ENCODE measurements around the gene NPB.

Gene NPB

GRCh38 chr17:81927653-81928543 is 25.9 kb downstream of the NPB start, which contains the start of gene MAFG:
MAFG (minus strand) TSS chr17:81927735; CDS start chr17:81923185, 4,550 bp downstream.
- DNase-seq: peak; percentile 89 to 92

- DNase-seq: no peak
Observed at GRCh38 chr17:81928544-81929252, 26.7 kb downstream of the NPB start.

GRCh38 chr17:81929253-81930141 is 27.5 kb downstream of the NPB start:
- DNase-seq: no peak

GRCh38 chr17:81930142-81931125 is 28.4 kb downstream of the NPB start:
- DNase-seq: no peak

GRCh38 chr17:81931189-81931556 is 29.1 kb downstream of the NPB start:
- DNase-seq: no peak

- DNase-seq: no peak
Observed at GRCh38 chr17:81931557-81932332, 29.7 kb downstream of the NPB start.

- no peak for DNase-seq
Observed at GRCh38 chr17:81932333-81932983, 30.4 kb downstream of the NPB start.

GRCh38 chr17:81933178-81933699 is 31.2 kb downstream of the NPB start:
- DNase-seq: no peak

GRCh38 chr17:81934098-81934757 is 32.2 kb downstream of the NPB start:
- DNase-seq: no peak

GRCh38 chr17:81934850-81935708 is 33.0 kb downstream of the NPB start:
- no peak for DNase-seq

- DNase-seq: no peak
Observed at GRCh38 chr17:81935709-81936084, 33.7 kb downstream of the NPB start.

GRCh38 chr17:81939218-81939617 is 37.2 kb downstream of the NPB start:
- DNase-seq: no peak

- no peak for DNase-seq
Observed at GRCh38 chr17:81939881-81940385, 37.9 kb downstream of the NPB start.

GRCh38 chr17:81940538-81941483 is 38.8 kb downstream of the NPB start:
- DNase-seq: no peak

GRCh38 chr17:81941484-81942166 is 39.6 kb downstream of the NPB start:
- DNase-seq: no peak

- DNase-seq: no peak
Observed at GRCh38 chr17:81942167-81942553, 40.1 kb downstream of the NPB start.

- no peak for DNase-seq
Observed at GRCh38 chr17:81944858-81945257, 42.8 kb downstream of the NPB start.

Data from NCI-H187 (cell line).